GM12875 (cell line): ENCODE measurements around the gene SMARCA5.

Experiments used
- H3K4me3 ChIP-seq: one replicate; pipeline ENCODE4 v1.5.1; 2011; ENCODE audit warnings: low read depth, low read length, control low read depth
- TF ChIP-seq, protein P1 (sequence below): IDR thresholded peaks from 2 replicates; pipeline ENCODE4 v1.5.1; 2011; ENCODE audit warnings: low read depth, mild to moderate bottlenecking, control low read depth, inconsistent platforms, low read length, moderate library complexity, borderline replicate concordance; ENCODE audit not compliant: insufficient read depth

SMARCA5 gene

DNA sequence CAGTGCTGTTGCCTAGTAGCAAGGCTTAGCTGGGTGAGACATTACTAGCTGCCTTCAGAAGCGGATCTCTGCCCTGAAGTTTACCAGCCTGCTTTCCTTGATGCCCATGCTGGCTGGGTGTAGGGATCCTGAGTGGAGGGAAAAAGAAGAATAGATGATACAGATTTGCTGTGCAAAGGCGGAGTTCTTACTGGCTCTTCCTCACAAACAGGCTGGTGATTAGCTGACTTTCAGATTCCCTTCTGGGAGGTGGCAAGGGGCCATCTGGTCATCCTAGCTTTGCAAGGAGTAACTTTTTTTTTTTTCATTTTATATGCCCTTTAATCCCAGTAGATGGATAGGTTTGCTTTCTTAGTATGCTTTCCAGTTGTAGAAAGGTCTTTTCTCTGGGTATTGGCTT lies 44.8 kb downstream of the SMARCA5 start:
- no peak overlapping the region for H3K4me3 ChIP-seq

DNA sequence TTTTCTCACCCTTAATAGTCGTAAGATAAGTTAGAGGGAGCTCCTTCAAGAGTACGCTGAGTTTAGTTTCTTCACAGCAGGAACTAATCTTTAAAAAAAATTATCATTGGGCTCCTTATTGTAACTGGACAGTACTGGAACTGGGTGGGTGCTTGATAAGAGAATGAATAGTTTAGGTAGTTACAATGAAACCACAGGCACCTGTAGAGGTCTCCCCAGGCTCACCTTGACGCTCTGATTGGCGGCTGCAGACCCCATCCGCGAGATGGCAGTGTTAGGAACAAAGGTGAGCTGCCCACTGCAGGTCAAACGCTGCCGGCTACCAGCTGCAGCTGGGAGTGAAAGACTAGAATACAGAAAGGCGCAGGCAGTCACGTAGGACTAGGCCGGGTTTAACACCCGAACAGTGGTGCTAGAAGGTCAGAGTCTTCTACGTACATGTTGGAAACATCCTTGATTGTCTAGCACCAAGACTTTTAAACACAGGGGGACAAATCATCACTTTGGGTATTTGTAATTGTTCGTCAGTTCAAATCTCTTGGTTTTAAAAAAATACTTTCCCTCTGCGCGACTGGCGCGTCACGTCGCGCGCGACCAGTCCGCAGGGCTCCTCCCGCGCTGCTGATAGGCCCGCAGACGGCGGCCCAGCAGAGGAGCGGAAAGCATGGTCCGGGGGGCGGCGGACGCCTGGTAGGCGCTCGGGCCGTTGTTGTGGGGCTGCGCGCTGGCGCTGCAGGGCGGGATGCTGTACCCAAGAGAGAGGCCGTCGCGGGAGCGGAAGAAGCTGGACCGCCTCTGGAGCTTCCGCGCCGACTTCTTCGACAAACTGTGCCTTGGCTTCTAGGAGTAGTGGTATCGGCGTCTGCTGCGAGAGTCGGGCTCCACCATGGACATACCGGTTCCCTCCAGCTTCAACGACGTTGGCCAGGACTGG lies 45.6 kb downstream of the SMARCA5 start:
- H3K4me3 ChIP-seq: peak overlapping the region; percentile 23
- TF ChIP-seq, protein P1, sequence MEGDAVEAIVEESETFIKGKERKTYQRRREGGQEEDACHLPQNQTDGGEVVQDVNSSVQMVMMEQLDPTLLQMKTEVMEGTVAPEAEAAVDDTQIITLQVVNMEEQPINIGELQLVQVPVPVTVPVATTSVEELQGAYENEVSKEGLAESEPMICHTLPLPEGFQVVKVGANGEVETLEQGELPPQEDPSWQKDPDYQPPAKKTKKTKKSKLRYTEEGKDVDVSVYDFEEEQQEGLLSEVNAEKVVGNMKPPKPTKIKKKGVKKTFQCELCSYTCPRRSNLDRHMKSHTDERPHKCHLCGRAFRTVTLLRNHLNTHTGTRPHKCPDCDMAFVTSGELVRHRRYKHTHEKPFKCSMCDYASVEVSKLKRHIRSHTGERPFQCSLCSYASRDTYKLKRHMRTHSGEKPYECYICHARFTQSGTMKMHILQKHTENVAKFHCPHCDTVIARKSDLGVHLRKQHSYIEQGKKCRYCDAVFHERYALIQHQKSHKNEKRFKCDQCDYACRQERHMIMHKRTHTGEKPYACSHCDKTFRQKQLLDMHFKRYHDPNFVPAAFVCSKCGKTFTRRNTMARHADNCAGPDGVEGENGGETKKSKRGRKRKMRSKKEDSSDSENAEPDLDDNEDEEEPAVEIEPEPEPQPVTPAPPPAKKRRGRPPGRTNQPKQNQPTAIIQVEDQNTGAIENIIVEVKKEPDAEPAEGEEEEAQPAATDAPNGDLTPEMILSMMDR: peak; percentile 71

More for the DNA sequence above, 44.8 kb downstream of the SMARCA5 start:
- TF ChIP-seq, protein P1: no peak

DNA sequence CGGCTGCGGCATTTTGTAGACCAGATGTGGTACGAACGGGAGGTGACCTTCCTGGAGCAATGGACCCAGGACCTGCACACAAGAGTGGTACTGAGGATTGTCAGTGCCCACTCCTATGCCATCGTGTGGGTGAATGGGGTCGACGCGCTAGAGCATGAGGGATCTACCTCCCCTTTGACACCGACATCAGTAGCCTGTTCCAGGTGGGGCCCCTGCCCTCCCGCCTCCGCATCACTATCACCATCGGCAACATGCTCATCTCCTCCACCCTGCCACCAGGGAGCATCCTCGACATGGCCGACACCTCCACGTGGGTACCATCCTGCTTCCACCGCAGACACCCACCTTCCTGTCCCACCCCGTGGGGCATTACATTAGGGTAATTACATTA lies 46.2 kb downstream of the SMARCA5 start:
- TF ChIP-seq, protein P1: no peak
- H3K4me3 ChIP-seq: peak overlapping the region; percentile 23

DNA sequence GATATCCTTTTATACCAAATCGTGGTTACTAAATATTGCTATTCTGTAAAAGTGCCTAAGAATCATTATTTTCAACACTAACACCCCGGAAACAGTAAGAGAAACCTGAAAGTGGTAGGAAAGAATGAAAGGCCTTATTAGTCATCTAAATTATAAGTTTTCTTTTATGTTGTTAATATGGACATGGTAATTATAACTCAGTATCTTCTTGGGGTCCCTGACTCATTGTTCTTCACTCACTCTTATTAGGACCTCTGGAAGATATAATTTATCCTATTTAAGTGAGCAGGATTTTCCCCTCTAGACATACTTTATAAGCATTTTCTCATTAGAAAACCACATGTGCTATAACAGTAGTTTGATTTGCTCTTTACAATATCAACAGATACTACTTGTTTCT lies 51.0 kb downstream of the SMARCA5 start:
- TF ChIP-seq, protein P1: no peak
- no peak overlapping the region for H3K4me3 ChIP-seq

DNA sequence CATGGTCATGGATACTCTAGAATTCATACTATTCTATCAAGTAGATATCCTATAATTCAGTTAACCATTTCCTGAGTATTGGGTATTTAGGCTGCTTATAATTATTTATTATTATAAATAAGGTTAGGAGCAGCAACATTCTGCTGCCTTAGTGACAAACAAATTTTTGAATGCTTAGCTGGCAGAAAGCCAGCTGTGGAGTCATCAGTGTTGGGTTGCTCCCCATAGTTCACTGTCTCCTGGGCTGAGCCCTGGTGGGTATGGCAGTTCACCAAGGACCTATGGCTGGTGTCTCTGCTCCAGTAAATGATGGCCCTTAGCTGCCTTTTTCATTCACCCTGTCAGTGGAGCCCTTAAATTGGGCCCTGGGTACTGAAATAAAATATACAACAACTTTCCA lies 61.8 kb downstream of the SMARCA5 start:
- no peak overlapping the region for H3K4me3 ChIP-seq
- TF ChIP-seq, protein P1: no peak

DNA sequence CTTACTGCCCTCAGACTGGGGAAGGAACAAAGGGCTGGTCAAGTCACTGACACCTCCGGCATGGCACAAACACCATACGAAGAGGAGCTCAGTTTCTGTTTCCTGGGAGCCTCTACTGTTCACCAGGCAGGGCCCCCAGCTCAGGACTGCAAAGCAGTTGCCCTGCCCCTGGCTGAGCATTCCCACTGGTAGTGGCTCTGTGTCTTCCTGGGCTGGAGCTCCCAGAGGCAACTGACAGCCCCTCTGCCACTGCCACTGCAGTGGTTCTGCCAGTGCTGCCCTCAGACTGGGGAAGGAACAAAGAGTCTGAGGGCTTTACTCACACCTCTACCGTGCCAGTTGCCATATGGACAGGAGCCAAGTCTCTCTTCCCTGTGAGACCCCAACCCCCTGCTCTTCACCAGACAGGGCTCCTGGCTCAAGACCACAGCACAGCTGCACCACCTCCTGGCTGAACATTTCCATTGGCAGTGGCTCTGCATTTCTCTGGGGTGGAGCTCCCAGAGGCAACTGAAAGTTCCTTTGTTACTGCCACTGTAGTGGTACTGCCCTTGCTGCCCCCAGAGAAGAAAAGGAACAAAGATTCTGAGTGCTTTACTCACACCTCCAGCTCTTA lies 67.9 kb downstream of the SMARCA5 start:
- H3K4me3 ChIP-seq: no peak overlapping the region
- TF ChIP-seq, protein P1: no peak
